ENCODE measurements around the gene DOCK4.

The DOCK4 gene

GRCh38 chr7:112015146-112015545 lies 191.1 kb downstream of the DOCK4 start:
- Histone ChIP-seq H3K36me3 (ENCODE audit: control insufficient read depth, insufficient read depth, low read length) (no peaks in the 10 kb centered on the region), H3K4me3 (ENCODE audit: low read depth, low read length) (no peak overlapping the region), H3K27me3 (ENCODE audit: control insufficient read depth, insufficient read depth, low read length) (no peaks in the 10 kb centered on the region), H3K4me1 (ENCODE audit: control insufficient read depth, insufficient read depth, low read length) (no peaks in the 10 kb centered on the region), H3K27ac (ENCODE audit: low read depth, low read length) (no peak overlapping the region), H3K9me3 (ENCODE audit: control insufficient read depth, insufficient read depth, low read depth, low read length) (no peaks in the 10 kb centered on the region), H3K9ac (ENCODE audit: low read length) (no peak overlapping the region)

GRCh38 chr7:112014347-112014746 lies 191.9 kb downstream of the DOCK4 start:
- Histone ChIP-seq H3K36me3 (ENCODE audit: control insufficient read depth, insufficient read depth, low read length) (no peaks in the 10 kb centered on the region), H3K27me3 (ENCODE audit: control insufficient read depth, insufficient read depth, low read length) (no peaks in the 10 kb centered on the region), H3K4me3 (ENCODE audit: low read depth, low read length) (no peak overlapping the region), H3K9ac (ENCODE audit: low read length) (no peak overlapping the region), H3K27ac (ENCODE audit: low read depth, low read length) (no peak overlapping the region), H3K4me1 (ENCODE audit: control insufficient read depth, insufficient read depth, low read length) (no peaks in the 10 kb centered on the region), H3K9me3 (ENCODE audit: control insufficient read depth, insufficient read depth, low read depth, low read length) (no peaks in the 10 kb centered on the region)

- H3K9ac ChIP-seq (ENCODE audit: low read length): no peak overlapping the region
- H3K4me1 ChIP-seq (ENCODE audit: control insufficient read depth, insufficient read depth, low read length): no peaks in the 10 kb centered on the region
- no peak overlapping the region for H3K27ac ChIP-seq (ENCODE audit: low read depth, low read length)
- H3K4me3 ChIP-seq (ENCODE audit: low read depth, low read length): no peak overlapping the region
- H3K36me3 ChIP-seq (ENCODE audit: control insufficient read depth, insufficient read depth, low read length): no peaks in the 10 kb centered on the region
- H3K27me3 ChIP-seq (ENCODE audit: control insufficient read depth, insufficient read depth, low read length): no peaks in the 10 kb centered on the region
- H3K9me3 ChIP-seq (ENCODE audit: control insufficient read depth, insufficient read depth, low read depth, low read length): no peaks in the 10 kb centered on the region
Observed at GRCh38 chr7:112013274-112013673, 192.9 kb downstream of the DOCK4 start.

GRCh38 chr7:112012242-112012641 lies 194.0 kb downstream of the DOCK4 start:
- no peak overlapping the region for H3K4me3 ChIP-seq (ENCODE audit: low read depth, low read length)
- H3K9ac ChIP-seq (ENCODE audit: low read length): no peak overlapping the region
- no peak overlapping the region for H3K27ac ChIP-seq (ENCODE audit: low read depth, low read length)
- H3K4me1 ChIP-seq (ENCODE audit: control insufficient read depth, insufficient read depth, low read length): no peaks in the 10 kb centered on the region
- H3K9me3 ChIP-seq (ENCODE audit: control insufficient read depth, insufficient read depth, low read depth, low read length): no peaks in the 10 kb centered on the region
- no peaks in the 10 kb centered on the region for H3K27me3 ChIP-seq (ENCODE audit: control insufficient read depth, insufficient read depth, low read length)
- H3K36me3 ChIP-seq (ENCODE audit: control insufficient read depth, insufficient read depth, low read length): no peaks in the 10 kb centered on the region

GRCh38 chr7:112010994-112011393 lies 195.2 kb downstream of the DOCK4 start:
- no peaks in the 10 kb centered on the region for H3K9me3 ChIP-seq (ENCODE audit: control insufficient read depth, insufficient read depth, low read depth, low read length)
- no peaks in the 10 kb centered on the region for H3K27me3 ChIP-seq (ENCODE audit: control insufficient read depth, insufficient read depth, low read length)
- no peaks in the 10 kb centered on the region for H3K4me1 ChIP-seq (ENCODE audit: control insufficient read depth, insufficient read depth, low read length)
- H3K4me3 ChIP-seq (ENCODE audit: low read depth, low read length): no peak overlapping the region
- H3K36me3 ChIP-seq (ENCODE audit: control insufficient read depth, insufficient read depth, low read length): no peaks in the 10 kb centered on the region
- no peak overlapping the region for H3K9ac ChIP-seq (ENCODE audit: low read length)
- no peak overlapping the region for H3K27ac ChIP-seq (ENCODE audit: low read depth, low read length)

GRCh38 chr7:112010109-112010508 lies 196.1 kb downstream of the DOCK4 start:
- no peaks in the 10 kb centered on the region for H3K9me3 ChIP-seq (ENCODE audit: control insufficient read depth, insufficient read depth, low read depth, low read length)
- no peak overlapping the region for H3K27ac ChIP-seq (ENCODE audit: low read depth, low read length)
- no peak overlapping the region for H3K4me3 ChIP-seq (ENCODE audit: low read depth, low read length)
- H3K36me3 ChIP-seq (ENCODE audit: control insufficient read depth, insufficient read depth, low read length): no peaks in the 10 kb centered on the region
- no peak overlapping the region for H3K9ac ChIP-seq (ENCODE audit: low read length)
- no peaks in the 10 kb centered on the region for H3K27me3 ChIP-seq (ENCODE audit: control insufficient read depth, insufficient read depth, low read length)
- no peaks in the 10 kb centered on the region for H3K4me1 ChIP-seq (ENCODE audit: control insufficient read depth, insufficient read depth, low read length)

- Histone ChIP-seq H3K36me3 (ENCODE audit: control insufficient read depth, insufficient read depth, low read length) (no peaks in the 10 kb centered on the region), H3K9me3 (ENCODE audit: control insufficient read depth, insufficient read depth, low read depth, low read length) (no peaks in the 10 kb centered on the region), H3K4me3 (ENCODE audit: low read depth, low read length) (no peak overlapping the region), H3K9ac (ENCODE audit: low read length) (no peak overlapping the region), H3K4me1 (ENCODE audit: control insufficient read depth, insufficient read depth, low read length) (no peaks in the 10 kb centered on the region), H3K27me3 (ENCODE audit: control insufficient read depth, insufficient read depth, low read length) (no peaks in the 10 kb centered on the region), H3K27ac (ENCODE audit: low read depth, low read length) (no peak overlapping the region)
Observed at GRCh38 chr7:112009081-112009480, 197.1 kb downstream of the DOCK4 start.

- H3K9ac ChIP-seq (ENCODE audit: low read length): no peak overlapping the region
Observed at GRCh38 chr7:112007185-112007584, 199.0 kb downstream of the DOCK4 start.

GRCh38 chr7:112006071-112006470 lies 200.1 kb downstream of the DOCK4 start:
- Histone ChIP-seq H3K4me3 (ENCODE audit: low read depth, low read length) (no peak overlapping the region), H3K27ac (ENCODE audit: low read depth, low read length) (no peak overlapping the region), H3K36me3 (ENCODE audit: control insufficient read depth, insufficient read depth, low read length) (no peaks in the 10 kb centered on the region), H3K4me1 (ENCODE audit: control insufficient read depth, insufficient read depth, low read length) (no peaks in the 10 kb centered on the region), H3K27me3 (ENCODE audit: control insufficient read depth, insufficient read depth, low read length) (no peaks in the 10 kb centered on the region), H3K9ac (ENCODE audit: low read length) (no peak overlapping the region), H3K9me3 (ENCODE audit: control insufficient read depth, insufficient read depth, low read depth, low read length) (no peaks in the 10 kb centered on the region)

More at GRCh38 chr7:112007185-112007584, 199.0 kb downstream of the DOCK4 start:
- no peaks in the 10 kb centered on the region for H3K36me3 ChIP-seq (ENCODE audit: control insufficient read depth, insufficient read depth, low read length)
- no peaks in the 10 kb centered on the region for H3K4me1 ChIP-seq (ENCODE audit: control insufficient read depth, insufficient read depth, low read length)
- H3K9me3 ChIP-seq (ENCODE audit: control insufficient read depth, insufficient read depth, low read depth, low read length): no peaks in the 10 kb centered on the region
- H3K27ac ChIP-seq (ENCODE audit: low read depth, low read length): no peak overlapping the region
- H3K4me3 ChIP-seq (ENCODE audit: low read depth, low read length): no peak overlapping the region
- no peaks in the 10 kb centered on the region for H3K27me3 ChIP-seq (ENCODE audit: control insufficient read depth, insufficient read depth, low read length)

GRCh38 chr7:112005205-112005775 lies 200.9 kb downstream of the DOCK4 start:
- Histone ChIP-seq H3K9me3 (ENCODE audit: control insufficient read depth, insufficient read depth, low read depth, low read length) (no peaks in the 10 kb centered on the region), H3K36me3 (ENCODE audit: control insufficient read depth, insufficient read depth, low read length) (no peaks in the 10 kb centered on the region), H3K27me3 (ENCODE audit: control insufficient read depth, insufficient read depth, low read length) (no peaks in the 10 kb centered on the region), H3K27ac (ENCODE audit: low read depth, low read length) (no peak overlapping the region), H3K4me1 (ENCODE audit: control insufficient read depth, insufficient read depth, low read length) (no peaks in the 10 kb centered on the region), H3K9ac (ENCODE audit: low read length) (no peak overlapping the region), H3K4me3 (ENCODE audit: low read depth, low read length) (no peak overlapping the region)

- Histone ChIP-seq H3K9me3 (ENCODE audit: control insufficient read depth, insufficient read depth, low read depth, low read length) (no peaks in the 10 kb centered on the region), H3K27ac (ENCODE audit: low read depth, low read length) (no peak overlapping the region), H3K27me3 (ENCODE audit: control insufficient read depth, insufficient read depth, low read length) (no peaks in the 10 kb centered on the region), H3K4me3 (ENCODE audit: low read depth, low read length) (no peak overlapping the region), H3K36me3 (ENCODE audit: control insufficient read depth, insufficient read depth, low read length) (no peaks in the 10 kb centered on the region), H3K9ac (ENCODE audit: low read length) (no peak overlapping the region), H3K4me1 (ENCODE audit: control insufficient read depth, insufficient read depth, low read length) (no peaks in the 10 kb centered on the region)
Observed at GRCh38 chr7:112001091-112001826, 204.9 kb downstream of the DOCK4 start.
